Liver (tissue), 3 donors: ENCODE data around the gene ATAD3A.

Experiments used
- ATF3 ChIP-seq: IDR thresholded peaks from 2 replicates; pipeline ENCODE4 v1.6.1; 2016; ENCODE audit warnings: antibody characterized with exemption
- CTCF ChIP-seq: fragments of 150-350 bp; IDR thresholded peaks from 2 replicates; pipeline ENCODE4 v1.5.1; 2017; ENCODE audit warnings: improper control_type of control experiment, low read depth, low read length; ENCODE audit not compliant: missing input control
- FOXA1 ChIP-seq: IDR thresholded peaks from 2 replicates; pipeline ENCODE4 v1.6.1; 2016; ENCODE audit warnings: antibody characterized with exemption
- GABPA ChIP-seq, 2 donors: IDR thresholded peaks in 1 of 2; conservative IDR thresholded peaks in 1 of 2; 2 replicates each; pipeline ENCODE4 v1.6.1; 2016; ENCODE audit warnings: antibody characterized with exemption in 2 of 2, mild to moderate bottlenecking in 1 of 2, moderate library complexity in 1 of 2
- HNF4G ChIP-seq: IDR thresholded peaks from 2 replicates; pipeline ENCODE4 v1.6.1; 2016; ENCODE audit warnings: antibody characterized with exemption
- JUND ChIP-seq, 2 donors: IDR thresholded peaks; 2 replicates each; pipeline ENCODE4 v1.6.1; 2016; ENCODE audit warnings: antibody characterized with exemption in 2 of 2
- MAX ChIP-seq: IDR thresholded peaks from 2 replicates; pipeline ENCODE4 v1.6.1; 2016; ENCODE audit warnings: antibody characterized with exemption
- RAD21 ChIP-seq, 2 donors: IDR thresholded peaks; 2 replicates each; pipeline ENCODE4 v1.6.1; 2016; ENCODE audit warnings: antibody characterized with exemption in 2 of 2, mild to moderate bottlenecking in 2 of 2
- REST ChIP-seq: IDR thresholded peaks from 2 replicates; pipeline ENCODE4 v1.6.1; 2016; ENCODE audit warnings: antibody characterized with exemption, mild to moderate bottlenecking
- RXRA ChIP-seq, 2 donors: IDR thresholded peaks; 2 replicates each; pipeline ENCODE4 v1.6.1; 2017 to 2018; ENCODE audit warnings: antibody characterized with exemption in 2 of 2, mild to moderate bottlenecking in 1 of 2
- TAF1 ChIP-seq: conservative IDR thresholded peaks from 2 replicates; pipeline ENCODE4 v1.6.1; 2016; ENCODE audit warnings: antibody characterized with exemption, mild to moderate bottlenecking
- YY1 ChIP-seq: IDR thresholded peaks from 2 replicates; pipeline ENCODE4 v1.6.1; 2016; ENCODE audit warnings: antibody characterized with exemption, mild to moderate bottlenecking
- ZBTB33 ChIP-seq: IDR thresholded peaks from 2 replicates; pipeline ENCODE4 v1.6.1; 2016; ENCODE audit warnings: antibody characterized with exemption
- donor health status: healthy.
- donor health status: healthy.

- TF ChIP-seq FOXA1 (no peak), CTCF (no peak), GABPA (IDR thresholded peaks at IDR 0.05 in 1 of 2, conservative IDR thresholded peaks at IDR 0.05 in 1 of 2) (no peak), TAF1 (no peak), ZBTB33 (no peak), JUND (IDR thresholded peaks at IDR 0.05) (no peak), YY1 (no peak), ATF3 (no peak), RAD21 (IDR thresholded peaks at IDR 0.05) (no peak), RXRA (IDR thresholded peaks at IDR 0.05) (no peak), HNF4G (no peak), MAX (no peak), REST (no peak)
Observed at GRCh38 chr1:1552263-1552639, 40.3 kb downstream of the ATAD3A start.
